Cardiac fibroblast (primary cell): ENCODE data around the gene PIP4K2C.
"Not testable (repeated sequence)": the region's sequence is repeated elsewhere in the genome, so short reads cannot be mapped to it uniquely, and the experiment has no call there.

Source experiments
- DNase-seq, 2 donors: peaks; one replicate each; pipeline versions ENCODE4 v3.0.0 to v3.0.0-alpha.2; 2010; ENCODE audit warnings: low read depth in 2 of 2
- H3K4me3 ChIP-seq, 2 donors: replicated peaks in 1 of 2; 1 replicate in 1 of 2; 2 replicates in 1 of 2; pipeline ENCODE4 v1.5.1; 2011; ENCODE audit warnings: low read depth in 2 of 2, low read length in 2 of 2, mild to moderate bottlenecking in 2 of 2, moderate library complexity in 1 of 2
- CTCF ChIP-seq: IDR thresholded peaks from one replicate; pipeline ENCODE4 v1.5.1; 2011; ENCODE audit warnings: low read depth, mild to moderate bottlenecking, low read length, inconsistent platforms

Gene PIP4K2C

GRCh38 chr12:57563358-57563757 lies 27.6 kb upstream of the PIP4K2C start:
- no peak for TF ChIP-seq CTCF
- DNase-seq: no peak
- no peak overlapping the region for H3K4me3 ChIP-seq

GRCh38 chr12:57564178-57564740 lies 26.7 kb upstream of the PIP4K2C start:
- no peak for TF ChIP-seq CTCF
- no peak overlapping the region for H3K4me3 ChIP-seq

GRCh38 chr12:57568838-57569237 lies 22.2 kb upstream of the PIP4K2C start:
- H3K4me3 ChIP-seq: no peak overlapping the region
- no peak for TF ChIP-seq CTCF
- no peak for DNase-seq

More at GRCh38 chr12:57564178-57564740, 26.7 kb upstream of the PIP4K2C start:
- no peak for DNase-seq

- TF ChIP-seq CTCF: no peak
- H3K4me3 ChIP-seq: no peak overlapping the region
- no peak for DNase-seq
Observed at GRCh38 chr12:57569858-57570257, 21.1 kb upstream of the PIP4K2C start.

- not testable (repeated sequence) for H3K4me3 ChIP-seq, DNase-seq
Observed at GRCh38 chr12:57570438-57570837, 20.6 kb upstream of the PIP4K2C start.

DNA sequence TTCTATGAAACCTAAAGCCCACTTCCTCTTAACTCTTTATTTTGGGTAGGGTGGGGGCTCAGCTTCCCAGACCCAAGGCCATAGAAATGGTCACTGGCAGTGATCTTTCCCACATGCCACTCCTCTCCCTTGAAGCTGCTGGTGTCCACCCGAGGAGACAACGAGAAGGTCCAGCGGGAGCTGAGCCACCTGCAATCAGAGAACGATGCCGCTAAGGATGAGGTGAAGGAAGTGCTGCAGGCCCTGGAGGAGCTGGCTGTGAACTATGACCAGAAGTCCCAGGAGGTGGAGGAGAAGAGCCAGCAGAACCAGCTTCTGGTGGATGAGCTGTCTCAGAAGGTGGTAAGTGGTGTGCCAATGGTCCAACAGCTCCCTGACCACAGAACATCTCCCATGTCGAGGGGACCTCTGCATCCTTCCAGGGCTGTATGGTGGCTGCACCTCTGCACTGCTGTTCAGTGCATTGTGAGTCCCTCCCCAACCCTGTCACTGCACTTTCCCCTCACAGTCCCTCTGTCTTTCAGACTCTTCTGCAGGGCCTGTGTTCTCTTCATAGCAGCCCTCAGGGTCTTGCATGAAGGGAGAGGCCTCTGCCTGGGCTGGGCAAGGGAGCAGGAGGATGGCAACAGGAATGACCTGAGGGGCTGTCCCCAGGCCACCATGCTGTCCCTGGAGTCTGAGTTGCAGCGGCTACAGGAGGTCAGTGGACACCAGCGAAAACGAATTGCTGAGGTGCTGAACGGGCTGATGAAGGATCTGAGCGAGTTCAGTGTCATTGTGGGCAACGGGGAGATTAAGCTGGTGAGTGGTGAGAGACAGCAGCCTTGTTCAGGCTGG lies 18.8 kb upstream of the PIP4K2C start:
- no peak for DNase-seq
- H3K4me3 ChIP-seq: no peak overlapping the region
- TF ChIP-seq CTCF: no peak

DNA sequence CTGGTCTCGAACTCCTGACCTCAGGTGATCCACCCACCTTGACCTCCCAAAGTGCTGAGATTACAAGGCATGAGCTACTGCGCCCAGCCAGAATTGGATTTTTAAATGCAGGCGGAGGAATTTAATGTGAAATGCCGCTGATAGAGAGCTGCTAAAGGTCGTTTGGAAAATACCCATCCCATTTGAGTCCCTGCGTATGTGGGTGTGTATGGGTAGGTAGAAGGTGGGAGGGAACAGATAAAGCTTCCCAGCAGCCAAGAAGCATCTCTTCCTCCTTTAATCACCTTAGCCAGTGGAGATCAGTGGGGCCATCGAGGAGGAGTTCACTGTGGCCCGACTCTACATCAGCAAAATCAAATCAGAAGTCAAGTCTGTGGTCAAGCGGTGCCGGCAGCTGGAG lies 16.2 kb upstream of the PIP4K2C start:
- DNase-seq: no peak
- H3K4me3 ChIP-seq: no peak overlapping the region
- TF ChIP-seq CTCF: no peak
